ENCODE measurements around the gene ZNF273.

GRCh38 chr7:64868499-64868898 lies 34.6 kb upstream of the ZNF273 start:
- no peak for TF ChIP-seq CTCF (IDR thresholded peaks at IDR 0.05)
- no peak for TF ChIP-seq POLR2A (IDR thresholded peaks at IDR 0.05)

Measured in thyroid gland (tissue), 4 donors.